ENCODE data around the gene TMEM203.

TMEM203 gene

GRCh38 chr9:137217276-137218211 is 12.1 kb upstream of the TMEM203 start:
- DNase-seq, result no peak

GRCh38 chr9:137216188-137216965 is 10.9 kb upstream of the TMEM203 start:
- DNase-seq, result no peak

- DNase-seq, result no peak
These were observed 9.9 kb upstream of the TMEM203 start for GRCh38 chr9:137215196-137215986.

- no peak for DNase-seq
These were observed 9.2 kb upstream of the TMEM203 start for GRCh38 chr9:137214620-137215019.

GRCh38 chr9:137213160-137214060 is 8.0 kb upstream of the TMEM203 start:
- DNase-seq, result no peak

- no peak for DNase-seq
These were observed 7.1 kb upstream of the TMEM203 start for GRCh38 chr9:137212520-137212919.

- no peak for DNase-seq
These were observed 6.1 kb upstream of the TMEM203 start for GRCh38 chr9:137211532-137211931.

- no peak for DNase-seq
These were observed 1.2 kb upstream of the TMEM203 start for GRCh38 chr9:137206602-137207001.

- DNase-seq, result no peak
These were observed 720 bp downstream of the TMEM203 start for GRCh38 chr9:137204731-137205125.

GRCh38 chr9:137202966-137203365 is 2.5 kb downstream of the TMEM203 start:
- DNase-seq, result no peak

- DNase-seq, result no peak
These were observed 4.1 kb downstream of the TMEM203 start for GRCh38 chr9:137201205-137201868.

GRCh38 chr9:137200311-137201204 is 4.9 kb downstream of the TMEM203 start, which contains the start of gene TPRN:
TSS of gene TPRN (minus strand) at chr9:137200741. CDS start at chr9:137200711, 30 bp downstream.
- peak; percentile 96 for DNase-seq

- no peak for DNase-seq
These were observed 5.9 kb downstream of the TMEM203 start for GRCh38 chr9:137199411-137200121.

GRCh38 chr9:137198902-137199283 is 6.6 kb downstream of the TMEM203 start:
- DNase-seq, result no peak

GRCh38 chr9:137198051-137198901 is 7.2 kb downstream of the TMEM203 start:
- DNase-seq, result no peak

- no peak for DNase-seq
These were observed 9.8 kb downstream of the TMEM203 start for GRCh38 chr9:137195525-137196220.

GRCh38 chr9:137194909-137195308 is 10.5 kb downstream of the TMEM203 start:
- DNase-seq, result no peak

- no peak for DNase-seq
These were observed 11.1 kb downstream of the TMEM203 start for GRCh38 chr9:137194388-137194787.

All from stimulated activated CD4-positive, alpha-beta T cell treated with anti-CD3 and anti-CD28 coated beads, Interleukin-12 subunit alpha, Interleukin-12 subunit beta, amount 100 ng/mL, for 4 hours (primary cell).